Pancreas (tissue), 10 donors: ENCODE measurements around the gene LYVE1. TPM values are rescaled to one million over a fixed set of nuclear protein-coding genes. Genes with fewer than 3 reads are reported as not detected.

ENCODE experiments used
- ATAC-seq, 4 donors: fragments of 200-7000 bp; cut with Tn5 transposase; one replicate each; pipeline versions ENCODE4 v1.8.0 to v1.9.1; 2020; ENCODE audit warnings: mild to moderate bottlenecking in 4 of 4, moderate library complexity in 4 of 4
- DNase-seq, 6 donors: peaks; one replicate each; pipeline ENCODE4 v3.0.0-alpha.2; 2020
- FAIRE-seq: peaks from 2 replicates; lab custom pipeline; 2012; peaks lifted over from hg19 to GRCh38; lab: Jason Lieb, UNC
- H3K27ac ChIP-seq, 4 donors: fragments of 200-600 bp; sonication (generic); 1 replicate in 3 of 4; 2 replicates in 1 of 4; pipeline versions ENCODE4 v1.5.0 to v1.8.0; 2020
- H3K27me3 ChIP-seq, 4 donors: fragments of 200-600 bp; one replicate each; pipeline ENCODE4 v1.8.0; 2021
- H3K36me3 ChIP-seq, 3 donors: fragments of 200-600 bp; sonication (generic) in 1 of 3; one replicate each; pipeline versions ENCODE4 v1.5.0 to v1.8.0; 2020 to 2021
- H3K4me1 ChIP-seq, 3 donors: fragments of 200-600 bp; one replicate each; pipeline ENCODE4 v1.8.0; 2021
- H3K4me3 ChIP-seq, 4 donors: fragments of 200-600 bp; sonication (generic) in 2 of 4; one replicate each; pipeline versions ENCODE4 v1.5.0 to v1.8.0; 2020 to 2021
- H3K9me3 ChIP-seq, 4 donors: fragments of 200-600 bp; one replicate each; pipeline ENCODE4 v1.8.0; 2021
- CTCF ChIP-seq, 4 donors: fragments of 200-600 bp; sonication (generic) in 3 of 4; IDR thresholded peaks; one replicate each; pipeline versions ENCODE4 v1.5.0 to v1.8.0; 2021; ENCODE audit warnings: antibody characterized with exemption in 4 of 4
- WGBS, 2 donors: extraction: QIAGEN DNeasy Blood & Tissue Kit; methylation state at CpG; one replicate each; pipeline ENCODE4 v1.1.7; 2013; 5-methylcytosine and 5-hydroxymethylcytosine counted together
- intact Hi-C, 3 donors: fragments of 100-400 bp; cut with DNase I; formaldehyde crosslinking; loops; one replicate each; pipeline versions ENCODE4 v1.11.1 to v1.14.2; 2022
- polyA plus RNA-seq, 2 donors: library from polyadenylated mRNA; stranded (reverse); fragments of 200-250 nt; gene quantifications; one replicate each; pipeline ENCODE4 v1.2.3, GENCODE V29; 2013
- total RNA-seq, 6 donors: library from RNA; stranded (reverse); fragmentation: NEBNext Ultra II Directional in 4 of 6; extraction: Animal tissue kit (Norgen Biotek cat#: 25700) in 4 of 6; gene quantifications; one replicate each; pipeline versions ENCODE4 v1.2.1 to v1.2.4, GENCODE V29; 2021 to 2023
- donor health status: healthy with polysubstance abuse.
- donor health status: DM: no; HTN: no; CAD: no; lungs with moderate emphysema.
- donor health status: DM: no; HTN: no; CAD: no.
- donor health status: control.
- donor health status: control.
- donor health status: Bipolar disorder and iron deficiency.
- donor health status: DM: yes; HTN: yes; CAD: no.
- donor health status: DM: no; HTN: no; CAD: no.
- donor health status: DM: no; HTN: no; CAD: no.
- donor health status: DM: yes; HTN: yes; CAD: no.

The LYVE1 gene
- total and polyA plus RNA-seq, 8 donors: 1.1 to 28.3 (median 4.1) TPM

GRCh38 chr11:10592331-10592730 lies 23.9 kb upstream of the LYVE1 start:
- no peak overlapping the region for H3K27ac ChIP-seq
- H3K9me3 ChIP-seq: no peaks in the 10 kb centered on the region
- intact Hi-C loops: no loop called here
- DNase-seq (no peak), FAIRE-seq (no peak), ATAC-seq (peak in 2 of 4 donors; percentile 75 to 78)
- H3K36me3 ChIP-seq: no peaks in the 10 kb centered on the region
- no peak overlapping the region for H3K4me3 ChIP-seq
- H3K4me1 ChIP-seq: no peaks in the 10 kb centered on the region
- 58 to 61% methylated on average over 2 of the region's 2 CpGs for WGBS, 2 donors
- no peaks in the 10 kb centered on the region for H3K27me3 ChIP-seq
- no peak for TF ChIP-seq CTCF (IDR thresholded peaks at IDR 0.05)

GRCh38 chr11:10591741-10592140 lies 23.3 kb upstream of the LYVE1 start:
- Histone ChIP-seq H3K9me3 (no peaks in the 10 kb centered on the region), H3K4me1 (no peaks in the 10 kb centered on the region), H3K27ac (no peak overlapping the region), H3K36me3 (no peaks in the 10 kb centered on the region), H3K27me3 (no peaks in the 10 kb centered on the region), H3K4me3 (no peak overlapping the region)
- TF ChIP-seq CTCF (IDR thresholded peaks at IDR 0.05): no peak
- intact Hi-C loops: no loop called here
- ATAC-seq (no peak), FAIRE-seq (no peak), DNase-seq (no peak)
- 77 to 82% methylated on average over 2 of the region's 2 CpGs for WGBS, 2 donors

GRCh38 chr11:10590218-10590915 lies 21.9 kb upstream of the LYVE1 start:
- Histone ChIP-seq H3K36me3 (no peaks in the 10 kb centered on the region), H3K27ac (no peak overlapping the region), H3K4me1 (no peaks in the 10 kb centered on the region), H3K9me3 (no peaks in the 10 kb centered on the region), H3K4me3 (no peak overlapping the region), H3K27me3 (no peaks in the 10 kb centered on the region)
- TF ChIP-seq CTCF (IDR thresholded peaks at IDR 0.05): no peak
- 31 to 33% methylated on average over 2 of the region's 2 CpGs for whole genome bisulfite sequencing, 2 donors
- FAIRE-seq (no peak), DNase-seq (no peak), ATAC-seq (peak in 1 of 4 donors; percentile 29)
- intact Hi-C loops: no loop called here

GRCh38 chr11:10588904-10589303 lies 20.4 kb upstream of the LYVE1 start:
- Histone ChIP-seq H3K4me1 (peaks cover 0 to 6% (median 0%) of the 10 kb centered on the region in 3 donors), H3K27ac (no peak overlapping the region), H3K4me3 (no peak overlapping the region), H3K36me3 (no peaks in the 10 kb centered on the region), H3K27me3 (no peaks in the 10 kb centered on the region), H3K9me3 (no peaks in the 10 kb centered on the region)
- WGBS, 2 donors: 89 to 90% methylated on average over 2 of the region's 2 CpGs
- TF ChIP-seq CTCF (IDR thresholded peaks at IDR 0.05): no peak
- ATAC-seq (no peak), DNase-seq (no peak), FAIRE-seq (no peak)
- intact Hi-C loops: no loop called here

DNA sequence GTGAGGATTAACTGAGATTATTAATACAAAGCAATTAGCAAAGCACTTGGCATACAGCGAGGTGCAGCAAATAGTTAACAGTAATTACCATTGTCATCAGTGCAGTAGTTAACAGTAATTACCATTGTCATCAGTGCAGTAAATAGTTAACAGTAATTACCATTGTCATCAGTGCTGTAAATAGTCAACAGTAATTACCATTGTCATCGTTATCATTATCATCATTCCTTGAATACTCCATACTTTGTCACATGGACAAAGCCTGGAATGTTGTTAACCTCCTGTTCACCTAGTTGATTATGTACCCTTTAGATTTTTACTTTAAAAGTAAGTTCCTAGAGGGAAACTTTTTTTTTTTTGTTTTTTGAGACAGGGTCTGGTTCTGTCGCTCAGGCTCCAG lies 19.5 kb upstream of the LYVE1 start:
- Histone ChIP-seq H3K9me3 (no peaks in the 10 kb centered on the region), H3K4me3 (no peak overlapping the region), H3K27me3 (no peaks in the 10 kb centered on the region), H3K36me3 (no peaks in the 10 kb centered on the region), H3K4me1 (peaks cover 0 to 7% (median 0%) of the 10 kb centered on the region in 3 donors), H3K27ac (no peak overlapping the region)
- ATAC-seq (no peak), FAIRE-seq (no peak), DNase-seq (no peak)
- intact Hi-C loops: no loop called here
- 86 to 87% methylated on average over 3 of the region's 3 CpGs for WGBS, 2 donors
- TF ChIP-seq CTCF (IDR thresholded peaks at IDR 0.05): no peak
